H1 (cell line): ENCODE measurements around the gene KIF13A. TPM values are rescaled to one million over a fixed set of nuclear protein-coding genes. Genes with fewer than 3 reads are reported as not detected.

ENCODE experiments used
- CTCF ChIA-PET: fragments of 300-600 bp; sonication (Branson Sonifier 250); formaldehyde crosslinking; loops from one replicate; lab custom pipeline; 2021; ENCODE audit not compliant: partially characterized antibody; lab: Charles Lee
- POLR2A ChIA-PET: fragments of 300-600 bp; sonication (Branson Sonifier 250); formaldehyde crosslinking; loops from one replicate; lab custom pipeline; 2021; ENCODE audit warnings: inconsistent platforms; ENCODE audit not compliant: partially characterized antibody; lab: Charles Lee
- DNase-seq, 2 experiments: peaks; one replicate each; pipeline versions ENCODE4 v3.0.0 to v3.0.0-alpha.2; 2010 to 2022; ENCODE audit warnings: low spot score in 2 of 2, low read depth in 1 of 2, mixed read lengths in 1 of 2
- FAIRE-seq: peaks from 2 replicates; lab custom pipeline; 2011; peaks lifted over from hg19 to GRCh38; lab: Jason Lieb, UNC
- H2AFZ ChIP-seq: 2 replicates; pipeline ENCODE4 v1.8.1; 2012; ENCODE audit warnings: low read length, inconsistent platforms
- H2AK5ac ChIP-seq: 2 replicates; pipeline ENCODE4 v1.6.1; 2013; ENCODE audit warnings: low read depth, low read length
- H2BK120ac ChIP-seq: replicated peaks from 2 replicates; pipeline ENCODE3; 2013; ENCODE audit warnings: low read depth, low read length, inconsistent platforms
- H2BK12ac ChIP-seq: 2 replicates; pipeline ENCODE4 v1.6.1; 2013; ENCODE audit warnings: low read depth, low read length
- H2BK15ac ChIP-seq: 2 replicates; pipeline ENCODE4 v1.6.1; 2013; ENCODE audit warnings: low read length
- H2BK20ac ChIP-seq: 2 replicates; pipeline ENCODE4 v1.6.1; 2013; ENCODE audit warnings: low read length
- H2BK5ac ChIP-seq: 2 replicates; pipeline ENCODE4 v1.6.1; 2013; ENCODE audit warnings: low read depth, low read length
- H3K14ac ChIP-seq: 2 replicates; pipeline ENCODE4 v1.6.1; 2013; ENCODE audit warnings: inconsistent platforms; ENCODE audit not compliant: insufficient read length
- H3K18ac ChIP-seq: 2 replicates; pipeline ENCODE4 v1.6.1; 2013; ENCODE audit warnings: low read length; ENCODE audit errors: extremely low read depth
- H3K23ac ChIP-seq: 2 replicates; pipeline ENCODE4 v1.6.1; 2013; ENCODE audit warnings: inconsistent platforms; ENCODE audit not compliant: insufficient read length
- H3K23me2 ChIP-seq: 2 replicates; pipeline ENCODE4 v1.6.1; 2013; ENCODE audit warnings: low read depth, low read length
- H3K27ac ChIP-seq: 2 replicates; pipeline ENCODE4 v1.6.1; 2011; ENCODE audit warnings: low read depth, low read length, inconsistent platforms
- H3K27me3 ChIP-seq, 4 experiments: replicated peaks in 1 of 4; 1 replicate in 1 of 4; 2 replicates in 3 of 4; pipeline versions ENCODE4 v1.6.1 to v1.8.1; 2011 to 2013; ENCODE audit warnings: low read length in 3 of 4, mild to moderate bottlenecking in 3 of 4, inconsistent platforms in 2 of 4, mixed read lengths in 2 of 4, moderate library complexity in 1 of 4; ENCODE audit not compliant: control insufficient read depth in 3 of 4, insufficient read depth in 3 of 4; ENCODE audit errors: extremely low read depth in 1 of 4
- H3K36me3 ChIP-seq, 4 experiments: 2 replicates each; pipeline versions ENCODE4 v1.6.1 to v1.8.1; 2011 to 2013; ENCODE audit warnings: mild to moderate bottlenecking in 4 of 4, low read length in 3 of 4, moderate library complexity in 2 of 4, control low read depth in 1 of 4, inconsistent platforms in 1 of 4; ENCODE audit not compliant: insufficient read depth in 4 of 4, control insufficient read depth in 2 of 4
- H3K4ac ChIP-seq: replicated peaks from 2 replicates; pipeline ENCODE3; 2013; ENCODE audit warnings: low read length, low read depth, mixed read lengths, inconsistent platforms; ENCODE audit not compliant: insufficient read length
- H3K4me1 ChIP-seq, 4 experiments: replicated peaks in 1 of 4; 1 replicate in 1 of 4; 2 replicates in 3 of 4; pipeline versions ENCODE4 v1.6.1 to v1.8.1; 2011 to 2013; ENCODE audit warnings: low read length in 3 of 4, inconsistent platforms in 2 of 4, mixed read lengths in 1 of 4; ENCODE audit not compliant: insufficient read depth in 4 of 4, control insufficient read depth in 3 of 4
- H3K4me2 ChIP-seq, 2 experiments: 2 replicates each; pipeline versions ENCODE4 v1.6.1 to v1.8.1; 2011 to 2013; ENCODE audit warnings: low read depth in 2 of 2, low read length in 2 of 2, control low read depth in 1 of 2, inconsistent platforms in 1 of 2, mild to moderate bottlenecking in 1 of 2; ENCODE audit not compliant: insufficient read depth in 1 of 2
- H3K4me3 ChIP-seq, 4 experiments: fragments of 200-600, 300-600 bp in 1 of 4; sonication (generic), shearing (Covaris generic), sonication (Bioruptor Twin) in 1 of 4; 2 replicates each; pipeline versions ENCODE4 v1.5.1 to v1.8.1; 2011 to 2016; ENCODE audit warnings: low read length in 4 of 4, low read depth in 3 of 4, control low read depth in 2 of 4, inconsistent platforms in 2 of 4, mild to moderate bottlenecking in 2 of 4, mixed read lengths in 1 of 4, moderate library complexity in 1 of 4; ENCODE audit not compliant: insufficient read depth in 2 of 4; ENCODE audit errors: extremely low read depth in 1 of 4
- H3K56ac ChIP-seq: replicated peaks from 2 replicates; pipeline ENCODE3; 2013; ENCODE audit warnings: low read depth, mild to moderate bottlenecking, mixed read lengths, low read length, inconsistent platforms; ENCODE audit not compliant: insufficient read length
- H3K79me1 ChIP-seq: 2 replicates; pipeline ENCODE4 v1.6.1; 2013; ENCODE audit warnings: low read depth, low read length, control low read depth
- H3K79me2 ChIP-seq, 2 experiments: 2 replicates each; pipeline versions ENCODE4 v1.6.1 to v1.8.1; 2012 to 2013; ENCODE audit warnings: low read length in 2 of 2, mild to moderate bottlenecking in 2 of 2, inconsistent platforms in 1 of 2; ENCODE audit not compliant: insufficient read depth in 2 of 2, control insufficient read depth in 1 of 2
- H3K9ac ChIP-seq, 4 experiments: replicated peaks in 1 of 4; 1 replicate in 1 of 4; 2 replicates in 3 of 4; pipeline versions ENCODE4 v1.6.1 to v1.8.1; 2011 to 2013; ENCODE audit warnings: low read depth in 3 of 4, low read length in 3 of 4, control low read depth in 2 of 4, mild to moderate bottlenecking in 2 of 4, moderate library complexity in 2 of 4, inconsistent platforms in 1 of 4; ENCODE audit errors: extremely low read depth in 1 of 4
- H3K9me3 ChIP-seq, 2 experiments: 2 replicates each; pipeline versions ENCODE4 v1.6.1 to v1.8.1; 2012 to 2013; ENCODE audit warnings: mild to moderate bottlenecking in 2 of 2, moderate library complexity in 2 of 2, control low read depth in 1 of 2, inconsistent platforms in 1 of 2, low read depth in 1 of 2, low read length in 1 of 2, mixed read lengths in 1 of 2; ENCODE audit not compliant: insufficient read depth in 2 of 2
- H4K20me1 ChIP-seq, 2 experiments: replicated peaks in 1 of 2; 2 replicates each; pipeline versions ENCODE3 to v1.8.1; 2011 to 2013; ENCODE audit warnings: inconsistent platforms in 2 of 2, low read length in 2 of 2, mild to moderate bottlenecking in 1 of 2; ENCODE audit not compliant: insufficient read depth in 2 of 2, control insufficient read depth in 1 of 2
- H4K5ac ChIP-seq: 2 replicates; pipeline ENCODE4 v1.6.1; 2013; ENCODE audit warnings: low read length, low read depth, mixed read lengths, inconsistent platforms; ENCODE audit not compliant: insufficient read length
- H4K8ac ChIP-seq: 2 replicates; pipeline ENCODE4 v1.8.0; 2013; ENCODE audit warnings: mild to moderate bottlenecking, moderate library complexity, low read length, inconsistent platforms; ENCODE audit not compliant: insufficient read depth; ENCODE audit errors: extremely low read depth
- H4K91ac ChIP-seq: replicated peaks from 2 replicates; pipeline ENCODE3; 2013; ENCODE audit warnings: low read length, mixed read lengths, inconsistent platforms; ENCODE audit not compliant: insufficient read length
- EZH2 ChIP-seq: fragments of 200-600 bp; sonication (generic); IDR thresholded peaks from 2 replicates; pipeline ENCODE4 v1.7.1; 2012; ENCODE audit warnings: low read depth, mild to moderate bottlenecking, moderate library complexity, low read length, inconsistent platforms; ENCODE audit not compliant: severe bottlenecking
- HDAC2 ChIP-seq, 2 experiments: fragments of 300-600 bp in 1 of 2; sonication (generic) in 1 of 2; IDR thresholded peaks; 2 replicates each; pipeline ENCODE4 v1.6.1; 2011 to 2012; ENCODE audit warnings: low read depth in 2 of 2, low read length in 2 of 2, mild to moderate bottlenecking in 2 of 2, moderate library complexity in 2 of 2, borderline replicate concordance in 1 of 2, inconsistent platforms in 1 of 2
- MAX ChIP-seq: IDR thresholded peaks from 2 replicates; pipeline ENCODE4 v1.6.1; 2012; ENCODE audit warnings: inconsistent platforms
- NRF1 ChIP-seq: IDR thresholded peaks from 2 replicates; pipeline ENCODE4 v1.6.1; 2011; ENCODE audit warnings: mild to moderate bottlenecking, low read depth, low read length, improper control_type of control experiment
- SIX5 ChIP-seq: IDR thresholded peaks from 2 replicates; pipeline ENCODE4 v1.6.1; 2011; ENCODE audit warnings: mild to moderate bottlenecking, low read depth, low read length
- TCF12 ChIP-seq: IDR thresholded peaks from 2 replicates; pipeline ENCODE4 v1.6.1; 2011; ENCODE audit warnings: low read depth, mild to moderate bottlenecking, low read length
- WGBS, 2 experiments: shearing (Covaris generic) in 1 of 2; methylation state at CpG; one replicate each; pipeline versions ENCODE4 v1.1.6 to v1.1.7; 2013 to 2015; ENCODE audit warnings: low lambda C conversion rate in 2 of 2, mixed read lengths in 2 of 2, inconsistent platforms in 1 of 2, low coverage in 1 of 2, missing lambda C conversion rate in 1 of 2; ENCODE audit not compliant: insufficient replicate concordance in 2 of 2, insufficient coverage in 1 of 2, insufficient read length in 1 of 2; ENCODE audit errors: extremely low coverage in 1 of 2, missing lambda C conversion rate in 1 of 2; 5-methylcytosine and 5-hydroxymethylcytosine counted together
- polyA plus RNA-seq, 7 experiments: library from polyadenylated mRNA; depleted of rRNA in 3 of 7; stranded (reverse) in 5 of 7; unstranded in 2 of 7; fragments of >200 nt in 5 of 7; fragments of 200-250 nt in 2 of 7; gene quantifications; 1 replicate in 5 of 7; 2 replicates in 1 of 7; 4 replicates in 1 of 7; pipeline versions ENCODE4 v1.2.1 to v1.2.3, GENCODE V29; 2011 to 2013; ENCODE audit warnings: missing spikeins in 2 of 7, mixed read lengths in 2 of 7
- total RNA-seq: library from RNA; stranded (reverse); fragmentation: NEBNext Ultra II Directional; extraction: Animal tissue kit (Norgen Biotek cat#: 25700); gene quantifications from 2 replicates; pipeline ENCODE4 v1.2.1, GENCODE V29; 2021

Gene KIF13A
- total and polyA plus RNA-seq, 2 of the 8 experiments (the other 6 are each of a cell fraction or from before 2014, with no cell fraction given) = 14.7 to 40.8 TPM

DNA sequence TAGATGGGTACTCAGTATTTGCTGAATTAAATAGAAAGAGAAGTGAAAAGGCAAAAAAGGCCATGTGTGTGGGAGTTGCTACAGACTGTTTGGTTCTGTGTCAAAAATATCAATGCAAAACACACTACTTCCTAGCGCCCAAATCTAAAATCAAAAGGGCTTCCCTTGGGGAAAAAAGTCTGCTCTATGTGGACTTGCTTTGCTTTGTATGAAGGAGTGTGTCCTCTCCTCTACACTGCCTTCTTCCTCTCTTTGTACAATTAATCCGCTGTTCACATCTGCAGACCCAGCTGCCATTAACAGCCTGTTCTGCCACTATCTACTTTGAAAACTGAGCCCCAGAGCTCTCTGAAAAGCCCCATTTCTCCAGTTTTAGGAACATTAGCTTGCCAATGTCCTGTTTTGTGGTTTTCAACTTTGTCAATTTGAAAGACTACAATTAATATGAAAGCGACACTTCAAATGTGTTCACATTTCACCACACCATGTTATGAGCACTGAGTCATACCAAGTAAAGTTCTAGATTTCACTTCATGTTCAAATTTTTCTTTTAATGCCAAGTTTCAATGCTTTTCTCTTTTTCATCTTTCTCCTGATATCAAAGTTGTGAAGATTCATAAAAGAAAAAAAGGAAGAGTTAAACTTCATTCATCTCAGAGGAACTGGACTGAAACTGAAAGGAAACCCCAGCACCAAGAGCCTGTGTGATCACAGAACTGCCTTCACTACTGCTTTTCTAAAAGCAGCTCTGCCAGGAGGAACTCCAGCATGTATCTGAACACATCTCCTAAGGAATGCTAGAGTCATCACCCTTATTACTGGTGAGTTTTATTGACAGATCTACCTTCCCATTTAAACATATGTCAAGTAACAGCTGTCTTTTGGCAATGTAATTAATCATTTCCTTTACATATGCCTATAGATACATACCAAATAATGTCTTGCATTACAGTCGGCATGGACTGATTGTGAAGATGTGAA lies 102.6 kb downstream of the KIF13A start:
- Histone ChIP-seq H3K27ac (no peak overlapping the region), H3K9me3 (no peaks in the 10 kb centered on the region), H4K20me1 (no peaks in the 10 kb centered on the region), H3K4me1 (no peaks in the 10 kb centered on the region; a peak in 1 of 7 replicates), H3K79me1 (no peaks in the 10 kb centered on the region), H2BK12ac (no peak overlapping the region), H3K4me2 (no peak overlapping the region), H3K9ac (no peak overlapping the region), H3K79me2 (peaks cover 0 to 2% of the 10 kb centered on the region in 2 experiments; a peak in 1 of 4 replicates), H4K8ac (no peak overlapping the region), H2BK15ac (no peak overlapping the region), H2BK5ac (no peak overlapping the region), H3K27me3 (no peaks in the 10 kb centered on the region), H3K23me2 (no peaks in the 10 kb centered on the region), H3K56ac (no peak overlapping the region), H3K14ac (no peak overlapping the region), H4K91ac (no peak overlapping the region), H2BK120ac (no peak overlapping the region), H2AFZ (no peak overlapping the region), H3K18ac (no peak overlapping the region)
- ChIA-PET CTCF (no interaction called here), POLR2A (interaction anchor here (1.7 kb wide), 1 partner anchor 8 kb away, joined by 4 read pairs; no protein-coding TSS in a partner anchor)
- DNase-seq = no peak
- 88% methylated on average over 4 of the region's 4 CpGs; no CpG with 5 or more reads in 1 of the 2 experiments for WGBS, 2 experiments
- TF ChIP-seq HDAC2 (IDR thresholded peaks at IDR 0.05; ENCODE audit: borderline replicate concordance in 1 of 2, low read depth in 2 of 2, low read length in 2 of 2) (no peak), EZH2 (no peak), TCF12 (no peak), SIX5 (no peak), NRF1 (no peak), MAX (no peak)
- TF ChIP-seq, all 59 proteins: peak for 0
- no peak overlapping the region for H2BK20ac ChIP-seq
- H2AK5ac ChIP-seq = no peak overlapping the region
- H3K4ac ChIP-seq = no peak overlapping the region
- no peak overlapping the region for H3K4me3 ChIP-seq
- H3K23ac ChIP-seq = no peak overlapping the region
- no peaks in the 10 kb centered on the region for H3K36me3 ChIP-seq
- FAIRE-seq = no peak
- no peak overlapping the region for H4K5ac ChIP-seq
